ENCODE data around the gene SPTBN4.

SPTBN4 gene

GRCh38 chr19:40502647-40503319 is 36.0 kb downstream of the SPTBN4 start:
- Histone ChIP-seq H3K36me3 (ENCODE audit: control insufficient read depth in 1 of 2, insufficient read depth in 2 of 2, low read length in 2 of 2) (no peaks in the 10 kb centered on the region), H3K4ac (ENCODE audit: low read depth, low read length) (no peak overlapping the region), H3K4me1 (ENCODE audit: control insufficient read depth in 1 of 2, insufficient read depth in 2 of 2, low read length in 2 of 2) (no peaks in the 10 kb centered on the region), H2AK5ac (ENCODE audit: low read length) (no peak overlapping the region), H3K18ac (ENCODE audit: low read length) (no peak overlapping the region), H3K14ac (ENCODE audit: low read length) (no peak overlapping the region), H3K79me2 (ENCODE audit: control insufficient read depth, insufficient read depth, low read length, poor library complexity) (no peaks in the 10 kb centered on the region), H2BK120ac (ENCODE audit: insufficient read depth, low read length, poor library complexity) (no peak overlapping the region), H3K9ac (ENCODE audit: low read length) (no peak overlapping the region), H4K91ac (ENCODE audit: low read depth, low read length) (no peak overlapping the region), H3K79me1 (ENCODE audit: low read length) (no peaks in the 10 kb centered on the region), H3K4me3 (ENCODE audit: low read depth, low read length) (no peak overlapping the region), H4K12ac (ENCODE audit: low read depth, low read length) (no peak overlapping the region), H2BK5ac (ENCODE audit: low read depth, low read length, poor library complexity) (no peak overlapping the region), H3K27me3 (ENCODE audit: insufficient read depth, low read length) (no peaks in the 10 kb centered on the region), H3K9me3 (ENCODE audit: insufficient read depth, low read depth, low read length) (no peaks in the 10 kb centered on the region), H2BK12ac (ENCODE audit: low read length) (no peak overlapping the region), H2AFZ (ENCODE audit: insufficient read depth, low read length, poor library complexity) (no peak overlapping the region), H3K23ac (ENCODE audit: low read length) (no peak overlapping the region), H3K27ac (ENCODE audit: low read depth, low read length) (no peak overlapping the region), H3K4me2 (ENCODE audit: low read length) (no peak overlapping the region), H4K8ac (ENCODE audit: low read depth, low read length) (no peak overlapping the region)
- WGBS (ENCODE audit: extremely low coverage, insufficient coverage, insufficient read length): no CpG with 5 or more reads among the region's 6 CpGs
- DNase-seq: peak in 1 of 2 donors; percentile 50

- H3K36me3 ChIP-seq (ENCODE audit: control insufficient read depth in 1 of 2, insufficient read depth in 2 of 2, low read length in 2 of 2): no peaks in the 10 kb centered on the region
- no peak overlapping the region for H4K91ac ChIP-seq (ENCODE audit: low read depth, low read length)
- no peak overlapping the region for H3K4me3 ChIP-seq (ENCODE audit: low read depth, low read length)
- no peak overlapping the region for H3K14ac ChIP-seq (ENCODE audit: low read length)
- no peak overlapping the region for H3K23ac ChIP-seq (ENCODE audit: low read length)
- no peaks in the 10 kb centered on the region for H3K27me3 ChIP-seq (ENCODE audit: insufficient read depth, low read length)
- no peak overlapping the region for H2BK120ac ChIP-seq (ENCODE audit: insufficient read depth, low read length, poor library complexity)
- H3K27ac ChIP-seq (ENCODE audit: low read depth, low read length): no peak overlapping the region
- H3K4me1 ChIP-seq (ENCODE audit: control insufficient read depth in 1 of 2, insufficient read depth in 2 of 2, low read length in 2 of 2): no peaks in the 10 kb centered on the region
- no peaks in the 10 kb centered on the region for H3K79me2 ChIP-seq (ENCODE audit: control insufficient read depth, insufficient read depth, low read length, poor library complexity)
- no peak overlapping the region for H4K12ac ChIP-seq (ENCODE audit: low read depth, low read length)
- no peak overlapping the region for H2BK12ac ChIP-seq (ENCODE audit: low read length)
- no peak overlapping the region for H3K4ac ChIP-seq (ENCODE audit: low read depth, low read length)
- WGBS (ENCODE audit: extremely low coverage, insufficient coverage, insufficient read length): no CpG with 5 or more reads among the region's 1 CpG
- no peak overlapping the region for H3K4me2 ChIP-seq (ENCODE audit: low read length)
- H3K18ac ChIP-seq (ENCODE audit: low read length): no peak overlapping the region
- H3K9me3 ChIP-seq (ENCODE audit: insufficient read depth, low read depth, low read length): no peaks in the 10 kb centered on the region
- no peak overlapping the region for H2BK5ac ChIP-seq (ENCODE audit: low read depth, low read length, poor library complexity)
- no peak overlapping the region for H3K9ac ChIP-seq (ENCODE audit: low read length)
- H3K79me1 ChIP-seq (ENCODE audit: low read length): no peaks in the 10 kb centered on the region
- H4K8ac ChIP-seq (ENCODE audit: low read depth, low read length): no peak overlapping the region
- H2AFZ ChIP-seq (ENCODE audit: insufficient read depth, low read length, poor library complexity): no peak overlapping the region
- DNase-seq: no peak
- no peak overlapping the region for H2AK5ac ChIP-seq (ENCODE audit: low read length)
Measured at GRCh38 chr19:40503320-40503695, 36.5 kb downstream of the SPTBN4 start.

GRCh38 chr19:40506099-40506498 is 39.3 kb downstream of the SPTBN4 start:
- Histone ChIP-seq H2AK5ac (ENCODE audit: low read length) (no peak overlapping the region), H3K4me1 (ENCODE audit: control insufficient read depth in 1 of 2, insufficient read depth in 2 of 2, low read length in 2 of 2) (no peaks in the 10 kb centered on the region), H2BK5ac (ENCODE audit: low read depth, low read length, poor library complexity) (no peak overlapping the region), H3K14ac (ENCODE audit: low read length) (no peak overlapping the region), H3K79me2 (ENCODE audit: control insufficient read depth, insufficient read depth, low read length, poor library complexity) (no peaks in the 10 kb centered on the region), H3K36me3 (ENCODE audit: control insufficient read depth in 1 of 2, insufficient read depth in 2 of 2, low read length in 2 of 2) (no peaks in the 10 kb centered on the region), H2BK12ac (ENCODE audit: low read length) (no peak overlapping the region), H3K23ac (ENCODE audit: low read length) (no peak overlapping the region), H4K12ac (ENCODE audit: low read depth, low read length) (no peak overlapping the region), H4K8ac (ENCODE audit: low read depth, low read length) (no peak overlapping the region), H3K27me3 (ENCODE audit: insufficient read depth, low read length) (no peaks in the 10 kb centered on the region), H3K4ac (ENCODE audit: low read depth, low read length) (no peak overlapping the region), H2BK120ac (ENCODE audit: insufficient read depth, low read length, poor library complexity) (no peak overlapping the region), H3K27ac (ENCODE audit: low read depth, low read length) (no peak overlapping the region), H3K9me3 (ENCODE audit: insufficient read depth, low read depth, low read length) (no peaks in the 10 kb centered on the region), H3K9ac (ENCODE audit: low read length) (no peak overlapping the region), H3K79me1 (ENCODE audit: low read length) (no peaks in the 10 kb centered on the region), H3K4me3 (ENCODE audit: low read depth, low read length) (peak overlapping the region; percentile 26), H3K4me2 (ENCODE audit: low read length) (no peak overlapping the region), H4K91ac (ENCODE audit: low read depth, low read length) (no peak overlapping the region), H3K18ac (ENCODE audit: low read length) (no peak overlapping the region), H2AFZ (ENCODE audit: insufficient read depth, low read length, poor library complexity) (no peak overlapping the region)
- WGBS (ENCODE audit: extremely low coverage, insufficient coverage, insufficient read length): no CpG with 5 or more reads among the region's 9 CpGs
- no peak for DNase-seq

GRCh38 chr19:40507892-40508291 is 41.1 kb downstream of the SPTBN4 start:
- H4K91ac ChIP-seq (ENCODE audit: low read depth, low read length): no peak overlapping the region
- no peak overlapping the region for H2BK12ac ChIP-seq (ENCODE audit: low read length)
- no peak overlapping the region for H3K18ac ChIP-seq (ENCODE audit: low read length)
- H3K4me3 ChIP-seq (ENCODE audit: low read depth, low read length): no peak overlapping the region
- no peak overlapping the region for H2BK120ac ChIP-seq (ENCODE audit: insufficient read depth, low read length, poor library complexity)
- no peak overlapping the region for H4K12ac ChIP-seq (ENCODE audit: low read depth, low read length)
- H3K36me3 ChIP-seq (ENCODE audit: control insufficient read depth in 1 of 2, insufficient read depth in 2 of 2, low read length in 2 of 2): no peaks in the 10 kb centered on the region
- WGBS (ENCODE audit: extremely low coverage, insufficient coverage, insufficient read length): no CpG with 5 or more reads among the region's 2 CpGs
- no peak overlapping the region for H2AK5ac ChIP-seq (ENCODE audit: low read length)
- H2AFZ ChIP-seq (ENCODE audit: insufficient read depth, low read length, poor library complexity): no peak overlapping the region
- H4K8ac ChIP-seq (ENCODE audit: low read depth, low read length): no peak overlapping the region
- H3K9me3 ChIP-seq (ENCODE audit: insufficient read depth, low read depth, low read length): peaks cover 5% of the 10 kb centered on the region
- H3K4me1 ChIP-seq (ENCODE audit: control insufficient read depth in 1 of 2, insufficient read depth in 2 of 2, low read length in 2 of 2): peaks cover 4% of the 10 kb centered on the region in 2 experiments
- no peak overlapping the region for H3K14ac ChIP-seq (ENCODE audit: low read length)
- no peak for DNase-seq
- H3K4me2 ChIP-seq (ENCODE audit: low read length): no peak overlapping the region
- no peaks in the 10 kb centered on the region for H3K79me2 ChIP-seq (ENCODE audit: control insufficient read depth, insufficient read depth, low read length, poor library complexity)
- H3K27ac ChIP-seq (ENCODE audit: low read depth, low read length): no peak overlapping the region
- no peak overlapping the region for H3K23ac ChIP-seq (ENCODE audit: low read length)
- no peaks in the 10 kb centered on the region for H3K79me1 ChIP-seq (ENCODE audit: low read length)
- no peak overlapping the region for H2BK5ac ChIP-seq (ENCODE audit: low read depth, low read length, poor library complexity)
- H3K9ac ChIP-seq (ENCODE audit: low read length): no peak overlapping the region
- peaks cover 11% of the 10 kb centered on the region for H3K27me3 ChIP-seq (ENCODE audit: insufficient read depth, low read length)
- H3K4ac ChIP-seq (ENCODE audit: low read depth, low read length): no peak overlapping the region

All from trophoblast cell (in vitro differentiated cells and primary cell).